HUDEP-2 (cell line): ENCODE data around the gene CCNDBP1.
A peak's percentile ranks its signal among the peaks of the same experiment; 100 is the strongest.
"Not testable (repeated sequence)": the region's sequence is repeated elsewhere in the genome, so short reads cannot be mapped to it uniquely, and the experiment has no call there.

ENCODE experiments used
- DNase-seq, 76 experiments: peaks; one replicate each; lab custom pipeline; 2025; ENCODE audit not compliant: unreplicated experiment in 76 of 76; lab: John Stamatoyannopoulos, UW

CCNDBP1 gene

GRCh38 chr15:43185157-43186002, at the start of gene CCNDBP1:
CCNDBP1 (plus strand) TSS chr15:43185403; CDS start chr15:43185499, 96 bp downstream.
- peak in 75 of 76 experiments; percentile 46 to 99 (median 97) for DNase-seq

- DNase-seq, result no peak
Observed at GRCh38 chr15:43143203-43143941, 41.8 kb upstream of the CCNDBP1 start.

GRCh38 chr15:43144512-43144911, 40.7 kb upstream of the CCNDBP1 start:
- DNase-seq, result no peak

GRCh38 chr15:43146184-43146583, 39.0 kb upstream of the CCNDBP1 start:
- DNase-seq, result no peak

- DNase-seq, result no peak
Observed at GRCh38 chr15:43150191-43150929, 34.8 kb upstream of the CCNDBP1 start.

GRCh38 chr15:43151688-43152087, 33.5 kb upstream of the CCNDBP1 start:
- no peak for DNase-seq

- DNase-seq, result no peak
Observed at GRCh38 chr15:43153269-43153668, 31.9 kb upstream of the CCNDBP1 start.

- DNase-seq, result no peak
Observed at GRCh38 chr15:43165801-43166325, 19.3 kb upstream of the CCNDBP1 start.

- DNase-seq, result not testable (repeated sequence)
Observed at GRCh38 chr15:43167261-43167660, 17.9 kb upstream of the CCNDBP1 start.

GRCh38 chr15:43168192-43169107, 16.8 kb upstream of the CCNDBP1 start:
- DNase-seq, result peak in 1 of 76 experiments; percentile 11

- DNase-seq, result no peak
Observed at GRCh38 chr15:43169888-43170287, 15.3 kb upstream of the CCNDBP1 start.

GRCh38 chr15:43175656-43176309, 9.4 kb upstream of the CCNDBP1 start:
- DNase-seq, result not testable (repeated sequence)

- DNase-seq, result not testable (repeated sequence)
Observed at GRCh38 chr15:43177147-43177546, 8.1 kb upstream of the CCNDBP1 start.

GRCh38 chr15:43183270-43183669, 1.9 kb upstream of the CCNDBP1 start:
- no peak for DNase-seq

GRCh38 chr15:43184407-43185124, 637 bp upstream of the CCNDBP1 start:
- peak in 11 of 76 experiments; percentile 15 to 59 (median 38) for DNase-seq

GRCh38 chr15:43186003-43186353, 775 bp downstream of the CCNDBP1 start:
- DNase-seq, result peak in 4 of 76 experiments; percentile 10 to 39 (median 24)

GRCh38 chr15:43187544-43188155, 2.4 kb downstream of the CCNDBP1 start:
- DNase-seq, result peak in 33 of 76 experiments; percentile 12 to 70 (median 35)

- DNase-seq, result peak in 6 of 76 experiments; percentile 6 to 37 (median 19)
Observed at GRCh38 chr15:43189296-43189695, 4.1 kb downstream of the CCNDBP1 start.
